Astrocyte of the cerebellum (primary cell): Measurements from ENCODE around the gene GRK2.

Experiments used
- DNase-seq: peaks from one replicate; pipeline ENCODE4 v3.0.0-alpha.2; 2011; ENCODE audit warnings: low read depth
- H3K4me3 ChIP-seq: 2 replicates; pipeline ENCODE4 v1.5.1; 2011; ENCODE audit warnings: mild to moderate bottlenecking, low read depth, low read length, moderate library complexity
- CTCF ChIP-seq: IDR thresholded peaks from 2 replicates; pipeline ENCODE4 v1.5.1; 2012; ENCODE audit warnings: low read length, low read depth, moderate library complexity, mild to moderate bottlenecking; ENCODE audit errors: missing control alignments
- in situ Hi-C: cut with HindIII; loops from 2 replicates; pipeline ENCODE4 v1.10.0; 2017; ENCODE audit warnings: low sequenced_read_pairs

GRK2 gene

GRCh38 chr11:67287355-67288197, 21.3 kb downstream of the GRK2 start:
- TF ChIP-seq CTCF, result no peak
- peak overlapping the region; percentile 58 for H3K4me3 ChIP-seq
- no peak for DNase-seq
- in situ Hi-C loops, result no loop called here

- no peak for DNase-seq
- H3K4me3 ChIP-seq, result peak overlapping the region; percentile 58
- in situ Hi-C loops, result no loop called here
- no peak for TF ChIP-seq CTCF
These were observed 21.9 kb downstream of the GRK2 start for GRCh38 chr11:67288198-67288451.

GRCh38 chr11:67288452-67289225, 22.4 kb downstream of the GRK2 start:
- peak; percentile 45 for DNase-seq
- peak; percentile 27 for TF ChIP-seq CTCF
- H3K4me3 ChIP-seq, result peak overlapping the region; percentile 58
- in situ Hi-C loops, result no loop called here

- no peak for DNase-seq
- TF ChIP-seq CTCF, result no peak
- in situ Hi-C loops, result no loop called here
- H3K4me3 ChIP-seq, result peak within 1 kb of the TSS; percentile 58
These were observed 23.0 kb downstream of the GRK2 start, which contains the start of gene ANKRD13D for GRCh38 chr11:67289226-67289650. ANKRD13D (plus strand) TSS chr11:67289303; CDS start chr11:67289461, 158 bp downstream.

GRCh38 chr11:67289651-67290479, 23.6 kb downstream of the GRK2 start:
- H3K4me3 ChIP-seq, result peak overlapping the region; percentile 58
- in situ Hi-C loops, result no loop called here
- no peak for DNase-seq
- no peak for TF ChIP-seq CTCF

- in situ Hi-C loops, result no loop called here
- no peak for TF ChIP-seq CTCF
- peak; percentile 36 for DNase-seq
- no peak overlapping the region for H3K4me3 ChIP-seq
These were observed 24.5 kb downstream of the GRK2 start for GRCh38 chr11:67290801-67291200.
